Posterior cingulate gyrus (tissue), 11 donors: ENCODE results near the gene CARMIL1.

Source experiments
- DNase-seq, 10 donors: peaks; one replicate each; pipeline versions ENCODE4 v3.0.0 to v3.0.0-alpha.2; 2020 to 2021; ENCODE audit warnings: mixed read lengths in 3 of 10
- intact Hi-C: fragments of 100-400 bp; cut with DNase I; formaldehyde crosslinking; loops from one replicate; pipeline ENCODE4 v1.15.1; 2023

The CARMIL1 gene

GRCh38 chr6:25278914-25279747 is at the start of gene CARMIL1:
Gene CARMIL1, plus strand, starts transcription at chr6:25279374. Its CDS starts 422 bp downstream, at chr6:25279796.
- peak; percentile 47 to 97 (median 79) for DNase-seq
- intact Hi-C loops = loop anchor here (5.0 kb wide), 2 partner anchors 213 to 323 kb away; no protein-coding TSS in a partner anchor

GRCh38 chr6:25229671-25230321 is 49.4 kb upstream of the CARMIL1 start:
- DNase-seq = no peak
- intact Hi-C loops = loop anchor here (10.0 kb wide), 1 partner anchor 485 kb away; no protein-coding TSS in a partner anchor

GRCh38 chr6:25232479-25232878 is 46.7 kb upstream of the CARMIL1 start:
- peak in 8 of 10 donors; percentile 23 to 95 (median 69) for DNase-seq
- intact Hi-C loops = no loop called here

- DNase-seq = no peak
- intact Hi-C loops = no loop called here
Measured at GRCh38 chr6:25233226-25233625, 45.9 kb upstream of the CARMIL1 start.

GRCh38 chr6:25237579-25237978 is 41.6 kb upstream of the CARMIL1 start:
- DNase-seq = no peak
- intact Hi-C loops = no loop called here

GRCh38 chr6:25239059-25239458 is 40.1 kb upstream of the CARMIL1 start:
- intact Hi-C loops = no loop called here
- no peak for DNase-seq

GRCh38 chr6:25239498-25239897 is 39.7 kb upstream of the CARMIL1 start:
- intact Hi-C loops = no loop called here
- DNase-seq = no peak

GRCh38 chr6:25242567-25242966 is 36.6 kb upstream of the CARMIL1 start:
- intact Hi-C loops = no loop called here

GRCh38 chr6:25244865-25245264 is 34.3 kb upstream of the CARMIL1 start:
- DNase-seq = no peak
- intact Hi-C loops = no loop called here

More at GRCh38 chr6:25242567-25242966, 36.6 kb upstream of the CARMIL1 start:
- no peak for DNase-seq

GRCh38 chr6:25248123-25248522 is 31.1 kb upstream of the CARMIL1 start:
- intact Hi-C loops = no loop called here
- no peak for DNase-seq

GRCh38 chr6:25249133-25249532 is 30.0 kb upstream of the CARMIL1 start:
- intact Hi-C loops = no loop called here
- no peak for DNase-seq

GRCh38 chr6:25250878-25251277 is 28.3 kb upstream of the CARMIL1 start:
- DNase-seq = no peak
- intact Hi-C loops = no loop called here

GRCh38 chr6:25251426-25251825 is 27.7 kb upstream of the CARMIL1 start:
- intact Hi-C loops = no loop called here
- no peak for DNase-seq

- intact Hi-C loops = no loop called here
- DNase-seq = no peak
Measured at GRCh38 chr6:25253351-25253750, 25.8 kb upstream of the CARMIL1 start.

GRCh38 chr6:25254671-25255070 is 24.5 kb upstream of the CARMIL1 start:
- DNase-seq = no peak
- intact Hi-C loops = no loop called here

- DNase-seq = peak in 1 of 10 donors; percentile 24
- intact Hi-C loops = no loop called here
Measured at GRCh38 chr6:25257686-25258348, 21.4 kb upstream of the CARMIL1 start.

GRCh38 chr6:25259756-25260155 is 19.4 kb upstream of the CARMIL1 start:
- intact Hi-C loops = no loop called here
- DNase-seq = no peak

- intact Hi-C loops = no loop called here
- DNase-seq = no peak
Measured at GRCh38 chr6:25263657-25264056, 15.5 kb upstream of the CARMIL1 start.

GRCh38 chr6:25266456-25267100 is 12.6 kb upstream of the CARMIL1 start:
- intact Hi-C loops = loop anchor here (5.0 kb wide), 1 partner anchor 291 kb away; no protein-coding TSS in a partner anchor
- no peak for DNase-seq

GRCh38 chr6:25267662-25268061 is 11.5 kb upstream of the CARMIL1 start:
- intact Hi-C loops = loop anchor here (5.0 kb wide), 1 partner anchor 290 kb away; no protein-coding TSS in a partner anchor
- no peak for DNase-seq

- intact Hi-C loops = no loop called here
- no peak for DNase-seq
Measured at GRCh38 chr6:25270559-25270958, 8.6 kb upstream of the CARMIL1 start.
